ENCODE results near the gene BPIFB3. TPM values are rescaled to one million over a fixed set of nuclear protein-coding genes. Genes with fewer than 3 reads are reported as not detected.

The BPIFB3 gene
- total and polyA plus RNA-seq, 2 of the 13 experiments (the other 11 are each of a cell fraction or from before 2014, with no cell fraction given) = 0.09 TPM; not detected in 1

- TF ChIP-seq, protein P1, sequence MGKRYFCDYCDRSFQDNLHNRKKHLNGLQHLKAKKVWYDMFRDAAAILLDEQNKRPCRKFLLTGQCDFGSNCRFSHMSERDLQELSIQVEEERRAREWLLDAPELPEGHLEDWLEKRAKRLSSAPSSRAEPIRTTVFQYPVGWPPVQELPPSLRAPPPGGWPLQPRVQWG (CRISPR knock-in tag; IDR thresholded peaks at IDR 0.05; ENCODE audit: borderline replicate concordance, low read depth) = no peak
- TF ChIP-seq ZBTB4 (CRISPR knock-in tag; IDR thresholded peaks at IDR 0.05; ENCODE audit: borderline replicate concordance) (no peak), ZNF225 (CRISPR knock-in tag; IDR thresholded peaks at IDR 0.05) (no peak), RBM22 (optimal IDR thresholded peaks at IDR 0.05; ENCODE audit: low read length) (peak; percentile 91), ZNF468 (CRISPR knock-in tag; IDR thresholded peaks at IDR 0.05) (0 out of 2 replicates have a peak, but pooled peaks have one; percentile 19), POLR2A (IDR thresholded peaks at IDR 0.05; ENCODE audit: insufficient read depth in 1 of 2, low read depth in 2 of 2, low read length in 2 of 2) (peak; percentile 52 to 63; a peak in 3 of 4 replicates), PAX8 (CRISPR knock-in tag; IDR thresholded peaks at IDR 0.05; ENCODE audit: borderline replicate concordance) (no peak), ARNT (IDR thresholded peaks at IDR 0.05) (no peak), PHF20 (CRISPR knock-in tag; IDR thresholded peaks at IDR 0.05) (no peak), MBNL3 (CRISPR knock-in tag; conservative IDR thresholded peaks at IDR 0.05) (no peak), TOE1 (CRISPR knock-in tag; IDR thresholded peaks at IDR 0.05) (no peak), KDM6A (CRISPR knock-in tag; IDR thresholded peaks at IDR 0.05; ENCODE audit: low read depth) (no peak), ARHGAP35 (CRISPR knock-in tag; IDR thresholded peaks at IDR 0.05; ENCODE audit: borderline replicate concordance) (no peak), ZNF33A (CRISPR knock-in tag; IDR thresholded peaks at IDR 0.05; ENCODE audit: borderline replicate concordance) (no peak), GZF1 (CRISPR knock-in tag; IDR thresholded peaks at IDR 0.05) (no peak), MTF2 (CRISPR knock-in tag; IDR thresholded peaks at IDR 0.05; ENCODE audit: borderline replicate concordance) (no peak), ZNF564 (CRISPR knock-in tag; IDR thresholded peaks at IDR 0.05) (no peak), ZNF350 (CRISPR knock-in tag; IDR thresholded peaks at IDR 0.05; ENCODE audit: borderline replicate concordance, low read depth) (no peak), NKX3-1 (CRISPR knock-in tag; IDR thresholded peaks at IDR 0.05) (no peak), PHF5A (CRISPR knock-in tag; IDR thresholded peaks at IDR 0.05; ENCODE audit: low read depth, unreplicated experiment) (no peak), ZNF205 (CRISPR knock-in tag; IDR thresholded peaks at IDR 0.05) (no peak; the same call in 1 of the 2 replicates), TOPORS (CRISPR knock-in tag; IDR thresholded peaks at IDR 0.05) (no peak), CEBPB (IDR thresholded peaks at IDR 0.05; ENCODE audit: borderline replicate concordance, low read depth, low read length) (no peak)
- TF ChIP-seq, protein P2, sequence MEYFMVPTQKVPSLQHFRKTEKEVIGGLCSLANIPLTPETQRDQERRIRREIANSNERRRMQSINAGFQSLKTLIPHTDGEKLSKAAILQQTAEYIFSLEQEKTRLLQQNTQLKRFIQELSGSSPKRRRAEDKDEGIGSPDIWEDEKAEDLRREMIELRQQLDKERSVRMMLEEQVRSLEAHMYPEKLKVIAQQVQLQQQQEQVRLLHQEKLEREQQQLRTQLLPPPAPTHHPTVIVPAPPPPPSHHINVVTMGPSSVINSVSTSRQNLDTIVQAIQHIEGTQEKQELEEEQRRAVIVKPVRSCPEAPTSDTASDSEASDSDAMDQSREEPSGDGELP (IDR thresholded peaks at IDR 0.05; ENCODE audit: borderline replicate concordance, low read depth) = no peak
- TF ChIP-seq, protein P3, sequence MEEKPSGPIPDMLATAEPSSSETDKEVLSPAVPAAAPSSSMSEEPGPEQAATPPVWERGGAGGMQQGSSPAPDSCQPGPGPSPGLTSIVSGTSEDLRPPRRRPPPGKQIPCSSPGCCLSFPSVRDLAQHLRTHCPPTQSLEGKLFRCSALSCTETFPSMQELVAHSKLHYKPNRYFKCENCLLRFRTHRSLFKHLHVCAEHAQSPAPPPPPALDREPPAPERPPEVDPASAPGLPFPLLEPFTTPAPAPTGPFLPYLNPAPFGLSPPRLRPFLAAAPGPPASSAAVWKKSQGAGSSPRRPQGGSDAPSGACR (CRISPR knock-in tag; IDR thresholded peaks at IDR 0.05) = no peak
- TF ChIP-seq, protein P4, sequence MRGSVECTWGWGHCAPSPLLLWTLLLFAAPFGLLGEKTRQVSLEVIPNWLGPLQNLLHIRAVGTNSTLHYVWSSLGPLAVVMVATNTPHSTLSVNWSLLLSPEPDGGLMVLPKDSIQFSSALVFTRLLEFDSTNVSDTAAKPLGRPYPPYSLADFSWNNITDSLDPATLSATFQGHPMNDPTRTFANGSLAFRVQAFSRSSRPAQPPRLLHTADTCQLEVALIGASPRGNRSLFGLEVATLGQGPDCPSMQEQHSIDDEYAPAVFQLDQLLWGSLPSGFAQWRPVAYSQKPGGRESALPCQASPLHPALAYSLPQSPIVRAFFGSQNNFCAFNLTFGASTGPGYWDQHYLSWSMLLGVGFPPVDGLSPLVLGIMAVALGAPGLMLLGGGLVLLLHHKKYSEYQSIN (CRISPR knock-in tag; IDR thresholded peaks at IDR 0.05; ENCODE audit: borderline replicate concordance) = no peak
These were observed 30.8 kb upstream of the BPIFB3 start (continued) for GRCh38 chr20:33022694-33023438.
